GM18858 (cell line): Measurements from ENCODE around the gene BORCS5.
A peak's percentile ranks its signal among the peaks of the same experiment; 100 is the strongest.
"Not testable (repeated sequence)": the region's sequence is repeated elsewhere in the genome, so short reads cannot be mapped to it uniquely, and the experiment has no call there.

ENCODE experiments used
- ATAC-seq: cut with Tn5 transposase; IDR thresholded peaks from one replicate; pipeline ENCODE4 v1.9.1; 2021; ENCODE audit not compliant: unreplicated experiment

The BORCS5 gene

DNA sequence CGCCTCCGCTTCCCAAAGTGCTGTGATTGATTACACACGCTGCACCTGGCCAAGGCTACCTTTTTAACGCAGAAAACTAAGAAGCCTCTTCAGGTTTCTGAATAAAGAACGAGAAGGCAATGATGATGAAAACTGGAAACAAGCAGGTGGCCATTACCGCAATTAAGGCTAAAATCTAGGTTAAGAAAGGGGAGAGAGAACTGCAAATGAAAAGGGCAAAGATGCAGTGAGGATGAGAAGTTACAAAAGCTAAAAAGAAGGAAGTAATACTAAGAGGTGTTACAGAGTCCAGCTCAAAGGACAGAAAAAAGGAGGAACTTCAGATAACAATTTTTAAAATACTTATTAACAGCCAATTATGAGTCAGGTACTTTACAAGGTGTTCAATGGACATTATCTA is 126.1 kb downstream of the BORCS5 start:
- peak; percentile 41 for ATAC-seq

DNA sequence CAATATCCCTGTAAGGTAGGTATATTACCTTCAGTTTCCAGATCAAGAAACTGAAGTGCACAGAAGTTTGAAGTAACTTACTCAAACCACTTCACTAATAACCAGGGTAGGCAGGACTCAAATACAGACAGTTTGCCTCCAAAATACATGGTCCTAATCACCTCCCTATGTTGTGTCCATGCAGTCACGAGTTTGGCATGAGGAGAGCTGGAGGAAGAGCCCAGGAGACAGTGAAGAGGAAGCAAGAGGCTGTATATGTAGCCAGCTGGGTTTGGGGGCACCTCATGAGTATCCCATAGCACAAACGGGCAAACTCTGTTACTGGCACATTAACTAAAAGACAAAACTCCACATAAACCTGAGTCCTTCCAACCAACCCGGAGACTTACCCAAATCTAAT is 126.6 kb downstream of the BORCS5 start:
- ATAC-seq = no peak

DNA sequence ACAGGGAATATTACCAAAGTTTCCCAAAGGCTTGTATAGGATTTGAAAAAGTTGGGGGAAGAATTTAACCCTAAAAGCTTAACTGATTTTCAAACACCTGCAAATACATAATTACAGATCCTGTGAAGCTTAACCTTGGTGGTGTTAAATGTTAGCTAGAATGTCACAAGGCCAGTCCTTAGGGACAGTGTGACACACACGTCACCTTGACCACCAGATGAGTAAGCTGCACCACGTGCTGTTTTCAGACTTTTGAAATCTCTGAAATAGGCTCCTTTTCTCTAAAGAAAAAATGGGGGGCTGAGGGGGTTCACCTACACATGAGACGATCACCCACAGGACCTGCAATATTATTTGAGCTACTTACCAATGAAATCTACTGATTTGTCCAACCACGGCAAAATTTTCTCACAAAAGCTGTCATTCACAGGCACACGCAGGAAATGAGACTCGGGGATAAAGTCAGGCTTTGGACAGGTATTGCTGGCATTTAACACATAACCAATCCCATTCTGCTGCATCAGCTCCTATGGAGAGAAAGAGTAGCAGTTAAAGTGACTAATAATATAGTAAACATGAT is 129.9 kb downstream of the BORCS5 start:
- peak; percentile 53 for ATAC-seq

DNA sequence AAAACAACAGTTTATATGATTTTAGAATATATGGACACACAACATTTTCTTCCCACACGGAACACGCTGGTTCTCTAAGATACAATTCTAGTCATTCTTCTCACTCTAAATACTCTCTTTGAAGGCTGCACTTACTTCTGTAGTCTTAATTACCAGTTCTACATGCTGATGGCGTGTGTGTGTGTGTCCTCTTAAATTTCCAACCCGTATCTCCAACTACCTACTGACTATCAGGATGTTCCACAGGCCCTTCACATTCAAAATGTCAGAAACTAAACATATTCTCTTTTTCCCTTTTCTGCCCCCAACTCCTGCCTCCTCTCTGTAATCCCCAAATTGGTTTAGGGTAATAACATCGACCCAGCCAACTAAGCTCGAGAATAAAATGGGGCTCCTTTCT is 130.6 kb downstream of the BORCS5 start:
- ATAC-seq = no peak

DNA sequence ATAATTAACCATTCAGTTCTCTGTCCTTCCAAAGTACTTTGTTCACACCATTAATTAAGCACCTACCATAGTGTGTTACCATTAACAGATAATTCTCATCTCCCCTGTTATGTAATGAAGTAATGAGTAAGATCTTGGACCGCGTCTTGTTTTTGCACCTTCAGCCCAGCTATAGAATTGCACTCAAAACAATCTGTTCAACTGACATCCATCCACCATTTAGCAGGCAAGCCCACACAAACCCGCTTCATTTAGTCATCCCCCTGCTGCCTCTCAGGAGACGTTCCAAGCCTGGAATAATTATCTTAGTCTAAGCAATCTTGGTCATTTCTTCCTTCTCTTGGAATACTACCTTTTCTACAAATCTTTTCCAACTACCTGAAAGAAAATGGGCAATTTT is 131.4 kb downstream of the BORCS5 start:
- ATAC-seq = no peak

DNA sequence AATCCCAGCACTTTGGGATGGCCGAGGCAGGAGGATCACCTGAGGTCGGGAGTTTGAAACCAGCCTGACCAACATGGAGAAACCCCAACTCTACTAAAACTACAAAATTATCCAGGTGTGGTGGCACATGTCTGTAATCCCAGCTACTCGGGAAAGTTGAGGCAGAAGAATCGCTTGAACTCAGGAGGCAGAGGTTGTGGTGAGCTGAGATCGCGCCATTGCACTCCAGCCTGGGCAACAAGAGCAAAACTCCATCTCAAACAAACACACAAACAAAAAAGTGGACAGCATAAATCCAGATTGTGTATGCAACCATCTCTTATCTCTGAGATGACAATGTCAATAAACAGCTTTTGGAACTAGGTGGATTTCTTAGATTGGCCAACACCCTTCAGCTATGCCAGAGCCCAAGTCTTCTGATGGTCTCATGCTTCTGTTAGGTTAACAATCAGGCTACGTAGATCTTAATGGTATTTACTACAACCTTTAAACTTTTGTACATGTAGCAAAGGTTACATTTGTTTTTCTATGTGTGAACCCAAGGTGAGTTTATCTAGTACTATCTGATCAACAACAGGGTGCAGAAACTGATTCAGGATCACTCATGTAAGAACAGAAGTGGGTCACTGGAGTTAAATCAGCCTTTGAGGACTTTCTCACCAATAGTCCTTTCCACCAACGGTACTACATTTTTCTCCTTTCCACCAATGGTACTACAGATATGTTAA is 132.1 kb downstream of the BORCS5 start:
- ATAC-seq = no peak

DNA sequence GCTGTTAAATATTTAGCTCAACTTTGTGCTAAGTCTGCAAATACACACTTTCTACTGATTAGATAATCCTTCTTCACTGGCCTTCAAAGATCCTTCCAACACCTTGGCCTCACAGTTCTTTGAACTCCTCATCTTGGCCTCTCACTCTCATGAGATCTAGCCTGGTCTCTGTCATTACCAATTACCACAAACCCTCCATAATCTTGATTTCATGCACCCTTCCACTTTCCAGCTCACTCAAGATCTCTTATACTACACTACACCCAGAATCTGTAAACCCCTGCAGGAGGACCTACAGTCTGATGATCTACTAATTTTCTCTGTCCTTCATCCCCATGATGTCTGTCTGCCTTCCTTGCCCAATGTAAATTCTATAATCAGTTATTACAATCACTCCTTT is 134.7 kb downstream of the BORCS5 start:
- ATAC-seq = no peak

DNA sequence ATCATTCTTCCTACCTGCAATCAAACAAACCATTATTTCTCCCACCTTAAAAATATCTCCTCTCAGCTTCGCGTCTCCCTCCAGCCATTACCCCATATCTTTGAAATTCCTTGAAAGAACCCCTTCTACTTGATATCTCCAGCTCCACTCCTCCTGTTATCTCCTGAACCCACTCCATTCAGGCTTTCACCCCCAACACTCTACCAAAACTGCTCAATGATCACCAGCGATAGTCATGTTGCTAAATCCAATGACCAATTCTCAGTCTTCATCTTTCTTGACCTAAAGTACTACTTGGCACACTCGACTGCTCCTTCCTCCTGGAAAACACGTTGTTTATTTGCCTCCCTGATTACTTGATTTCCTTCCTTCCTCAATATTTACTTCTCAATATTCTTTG is 135.7 kb downstream of the BORCS5 start:
- no peak for ATAC-seq

DNA sequence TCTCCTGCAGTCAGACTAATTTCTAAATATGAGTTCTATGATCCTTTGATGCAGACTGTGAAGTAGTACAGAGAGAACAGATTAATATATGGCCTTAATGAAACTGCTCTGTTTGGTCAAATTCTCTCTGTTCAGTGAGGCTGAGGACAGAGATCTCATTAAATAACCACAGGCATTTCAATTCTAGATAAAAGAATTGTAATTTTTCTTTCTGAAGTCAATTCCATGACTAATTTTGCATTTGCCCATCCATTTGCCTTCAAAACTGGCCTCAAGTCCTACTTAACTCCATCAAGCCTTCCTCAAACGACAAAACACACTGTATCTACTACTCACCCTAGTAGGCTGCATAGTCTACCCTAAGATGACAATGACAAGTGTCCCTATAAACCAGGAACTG is 138.7 kb downstream of the BORCS5 start:
- ATAC-seq = no peak

DNA sequence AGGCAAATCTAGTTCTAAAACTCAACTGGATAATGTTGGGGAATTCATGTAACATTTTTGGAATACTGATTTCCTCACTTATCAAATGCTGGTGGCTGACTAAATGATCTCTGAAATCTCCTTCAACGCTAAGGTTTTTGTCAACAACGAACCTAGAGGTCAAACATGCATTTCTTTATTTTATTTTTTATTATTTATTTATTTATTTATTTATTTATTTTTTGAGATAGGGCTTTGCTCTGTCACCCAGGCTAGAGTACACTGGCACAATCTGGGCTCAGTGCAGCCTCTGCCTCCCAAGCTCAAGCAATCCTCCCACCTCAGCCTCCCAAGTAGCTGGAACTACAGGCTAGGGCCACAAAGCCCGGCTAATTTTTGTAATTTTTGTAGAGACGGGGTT is 141.3 kb downstream of the BORCS5 start:
- no peak for ATAC-seq

DNA sequence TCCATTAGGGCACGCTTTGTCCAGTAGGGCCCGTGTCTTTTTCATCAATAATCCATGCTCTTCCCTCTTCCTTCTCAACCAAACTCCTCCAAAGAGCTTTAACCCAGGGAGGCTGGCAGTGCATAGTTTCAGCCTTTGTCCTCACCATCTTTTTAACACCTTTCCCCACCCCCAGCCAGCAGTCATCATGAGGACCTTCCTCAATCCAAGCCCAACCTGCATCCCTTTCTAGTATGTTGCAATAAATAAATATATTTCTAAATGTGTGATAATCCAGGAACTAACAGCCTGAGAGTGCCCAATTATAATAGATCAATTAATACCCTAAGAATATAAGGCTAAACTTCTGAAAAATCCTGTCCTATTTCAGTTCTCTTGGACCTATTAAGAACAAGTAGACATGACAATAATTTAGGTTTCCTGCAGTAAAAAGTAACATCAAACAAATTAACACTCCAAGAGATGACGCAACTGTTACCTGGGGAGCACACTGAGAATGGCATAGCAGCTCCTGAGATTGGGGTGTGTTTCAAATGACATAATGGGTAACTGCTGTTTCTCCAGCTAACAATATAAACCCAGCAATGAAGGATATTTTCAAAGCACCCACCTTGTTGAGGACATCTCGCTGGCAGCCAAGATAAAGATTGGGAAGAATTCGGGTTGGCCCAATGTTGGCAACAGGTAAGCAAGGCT is 143.2 kb downstream of the BORCS5 start:
- no peak for ATAC-seq

DNA sequence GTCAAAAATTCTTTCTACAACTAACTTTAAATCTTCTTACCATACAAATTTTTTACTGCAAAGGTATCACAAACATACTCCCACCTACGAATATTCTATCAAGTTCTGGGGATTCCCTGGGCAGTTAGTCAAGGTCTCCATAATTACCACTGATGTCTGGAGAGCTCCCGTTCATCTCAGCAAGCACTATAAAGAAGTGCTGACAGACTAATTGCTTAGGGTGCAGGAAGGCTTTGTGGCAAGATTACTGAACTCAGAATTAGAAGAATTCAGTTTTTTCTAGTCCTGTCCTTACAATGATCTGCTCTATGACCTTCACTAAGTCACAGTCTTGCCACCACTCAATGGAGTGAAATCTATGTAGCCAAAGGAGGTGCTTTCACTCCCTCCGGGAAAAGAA is 144.2 kb downstream of the BORCS5 start:
- ATAC-seq = no peak

DNA sequence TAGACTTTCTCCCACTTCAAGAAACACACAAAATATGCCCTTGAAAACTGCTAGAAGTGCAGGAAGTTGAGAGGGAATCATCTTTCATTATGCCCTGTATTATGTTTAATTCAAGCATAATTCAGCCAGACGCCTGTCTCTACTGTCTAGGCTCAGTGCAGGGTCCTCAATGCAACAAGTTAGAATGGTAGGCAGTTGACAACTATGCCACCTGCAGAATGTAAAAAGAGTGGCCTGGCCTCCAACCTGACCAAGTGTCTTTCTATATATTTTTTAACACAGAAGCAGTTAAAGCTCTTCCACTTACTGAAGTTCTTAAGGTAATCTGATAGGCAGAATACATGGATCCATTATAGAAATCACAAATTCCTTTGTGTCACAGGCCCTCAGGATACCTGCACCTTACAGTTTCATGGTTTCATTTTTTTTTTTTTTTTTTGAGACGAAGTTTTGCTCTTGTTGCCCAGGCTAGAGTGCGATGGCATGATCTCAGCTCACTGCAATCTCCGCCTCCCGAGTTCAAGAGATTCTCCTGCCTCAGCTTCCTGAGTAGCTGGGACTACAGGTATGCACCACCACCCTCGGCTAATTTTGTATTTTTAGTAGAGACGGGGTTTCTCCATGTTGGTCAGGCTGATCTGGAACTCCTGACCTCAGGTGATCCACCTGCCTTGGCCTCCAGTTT is 145.4 kb downstream of the BORCS5 start:
- not testable (repeated sequence) for ATAC-seq

DNA sequence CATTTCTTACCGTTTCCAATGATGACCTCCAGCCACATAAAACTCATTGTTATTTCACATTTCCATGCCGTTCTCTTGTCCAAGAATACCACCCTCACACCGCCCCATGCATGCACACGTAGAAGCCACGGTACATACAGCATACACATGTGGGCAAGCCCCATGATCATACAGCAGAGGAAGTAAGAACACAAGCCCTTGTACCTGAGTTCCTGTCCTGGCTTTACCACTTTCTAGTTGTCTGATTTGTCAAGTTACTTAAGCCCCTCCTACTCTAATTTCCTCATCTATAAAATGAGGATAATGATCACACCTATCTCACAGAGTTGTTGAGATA is 145.9 kb downstream of the BORCS5 start:
- no peak for ATAC-seq

DNA sequence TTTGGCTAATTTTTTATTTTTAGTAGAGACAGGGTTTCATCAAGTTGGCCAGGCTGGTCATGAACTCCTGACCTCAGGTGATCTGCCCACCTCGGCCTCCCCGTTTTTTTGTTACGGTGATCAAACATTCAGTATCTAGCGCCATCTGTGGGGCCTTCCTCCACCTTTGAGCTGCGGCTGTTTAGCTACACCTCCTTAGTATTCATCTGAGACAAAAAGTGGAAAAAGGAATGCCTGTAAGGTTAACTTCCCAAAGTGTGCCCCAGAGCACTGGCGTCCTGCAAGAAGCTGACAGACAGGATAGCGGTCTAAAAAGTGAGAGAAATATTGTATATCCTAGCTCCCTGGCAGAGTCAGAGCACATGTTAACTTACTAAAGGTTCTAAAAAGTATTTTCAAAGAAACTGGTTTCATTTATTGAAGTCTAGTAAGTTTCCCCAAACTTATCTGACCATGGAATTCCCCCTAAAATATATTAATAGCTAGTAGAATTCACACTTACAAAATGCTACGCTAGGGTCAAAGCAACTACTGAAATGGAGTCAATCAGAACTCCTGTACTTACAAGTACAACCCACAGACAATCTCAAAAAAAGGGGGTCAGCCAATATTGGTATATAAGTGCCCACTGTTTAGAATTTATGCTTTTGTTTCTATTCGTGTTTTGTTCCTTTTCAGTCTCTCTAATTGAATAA is 146.7 kb downstream of the BORCS5 start:
- no peak for ATAC-seq

DNA sequence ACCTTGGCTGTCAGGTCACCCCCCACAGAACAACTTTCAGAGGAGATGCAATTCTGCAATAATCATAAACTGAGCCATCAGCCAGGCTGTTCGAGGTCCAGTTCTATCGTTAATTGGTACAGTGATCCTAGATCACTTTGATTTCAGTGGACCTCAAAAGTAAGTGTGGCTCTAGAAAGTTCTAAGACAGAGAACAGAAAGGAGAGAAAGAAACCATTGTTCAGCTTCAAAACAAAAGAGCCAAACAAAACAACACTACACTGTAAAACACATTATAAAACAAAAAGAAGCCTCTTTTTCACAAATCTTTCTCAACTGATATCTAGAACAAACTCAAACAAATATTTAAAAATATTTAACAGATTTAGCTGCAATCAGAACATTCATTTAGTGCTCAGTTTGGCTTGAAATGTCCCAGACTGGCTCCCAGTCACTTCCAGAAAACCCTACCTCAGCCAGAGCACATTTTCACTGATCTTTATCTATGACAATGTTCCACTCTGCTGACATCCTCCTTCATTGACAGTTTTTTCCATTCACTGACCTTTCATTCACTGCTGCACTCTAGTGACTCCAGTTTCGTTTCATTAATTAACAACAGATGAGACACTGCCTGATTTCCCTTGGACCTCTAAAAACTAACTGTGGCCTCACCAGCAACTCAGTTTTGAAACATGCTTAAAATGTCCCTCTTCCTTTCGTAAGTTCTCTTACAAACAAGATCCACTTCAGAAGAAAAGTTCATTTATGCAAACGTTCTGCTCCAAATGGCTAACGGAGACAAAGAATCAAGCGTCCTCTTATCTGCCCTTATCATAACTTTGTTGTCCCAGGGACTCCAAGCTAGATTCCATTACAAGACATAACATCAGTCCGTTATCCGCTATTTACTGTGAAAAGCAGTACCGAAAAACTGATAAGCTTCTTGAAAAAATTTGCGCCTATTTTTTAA is 148.9 kb downstream of the BORCS5 start:
- ATAC-seq = peak; percentile 80

DNA sequence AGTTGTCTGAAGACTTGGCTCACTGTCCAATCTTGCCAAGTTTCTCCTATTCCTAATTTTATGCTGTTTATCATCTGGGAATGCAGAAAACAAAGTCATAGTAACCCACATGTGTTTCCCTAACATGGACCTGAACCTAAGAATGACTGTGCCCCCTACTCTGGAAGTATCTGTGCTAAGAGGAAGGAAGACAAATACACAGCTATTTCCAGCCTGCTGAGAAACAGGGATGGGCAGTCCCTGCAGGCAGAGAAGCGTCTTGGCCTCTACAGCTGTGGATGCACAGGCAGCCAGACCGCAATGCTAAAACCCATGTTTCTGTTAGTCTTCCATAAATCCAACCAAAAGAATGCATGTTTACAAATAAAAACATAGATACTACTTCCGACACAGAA is 149.6 kb downstream of the BORCS5 start:
- ATAC-seq = no peak

DNA sequence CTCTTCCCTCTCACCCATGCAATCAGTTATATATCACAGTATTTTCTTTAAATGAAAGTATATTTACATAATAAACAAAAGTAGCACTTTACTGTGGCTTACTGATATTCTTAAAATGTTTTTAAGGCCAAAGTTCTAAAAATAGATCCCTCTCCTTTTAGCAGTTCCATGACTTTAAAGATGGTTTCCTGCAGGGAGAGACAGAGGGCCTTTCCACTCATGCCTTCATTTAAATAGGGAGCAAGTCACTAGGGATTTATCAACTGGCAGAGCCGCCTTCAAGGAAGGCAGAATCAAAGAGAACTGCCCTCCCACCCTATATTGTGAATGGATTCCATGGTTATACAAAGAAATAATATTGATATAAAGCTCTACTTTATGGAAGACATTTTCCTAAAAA is 150.2 kb downstream of the BORCS5 start:
- no peak for ATAC-seq

DNA sequence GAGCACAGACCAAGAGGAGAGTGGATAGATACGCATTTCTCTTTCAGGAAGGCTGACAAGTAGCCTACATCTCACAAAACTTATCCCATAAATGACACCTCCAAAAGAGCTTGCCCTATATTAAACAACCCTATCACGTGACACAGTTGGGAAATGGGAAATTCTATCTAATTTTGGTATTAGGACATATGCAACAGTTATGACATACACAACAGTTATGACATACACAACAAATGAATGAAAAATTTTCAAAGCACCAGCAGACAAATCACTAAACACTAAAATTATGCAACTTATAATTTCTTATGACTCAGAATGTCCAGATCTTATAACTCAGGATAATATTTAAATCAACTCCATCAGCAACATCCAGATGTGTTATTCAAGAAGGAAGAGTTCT is 151.7 kb downstream of the BORCS5 start:
- ATAC-seq = no peak

DNA sequence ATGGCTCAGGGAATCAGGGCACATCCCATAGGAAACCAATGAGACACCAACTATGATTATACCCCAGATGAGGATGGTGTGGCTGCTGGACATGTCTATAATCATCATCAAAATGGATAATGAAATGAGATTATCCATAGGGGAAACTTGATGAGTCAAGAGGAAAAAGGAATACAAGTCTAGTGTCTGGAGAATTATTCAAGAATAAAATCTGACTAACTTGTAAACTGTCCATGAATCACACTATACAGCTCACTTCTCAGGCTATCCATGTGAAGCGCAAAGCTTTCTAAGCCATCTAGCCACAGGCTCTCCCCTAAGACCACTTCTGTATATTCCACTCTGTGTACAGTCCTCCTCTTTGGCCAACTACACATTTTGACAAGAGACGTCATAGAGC is 153.3 kb downstream of the BORCS5 start:
- ATAC-seq = no peak
